Gastrocnemius medialis (tissue), 4 donors: ENCODE measurements around the gene LMBR1.

Experiments used
- POLR2A ChIP-seq, 2 donors: fragments of 450-650 bp; IDR thresholded peaks; one replicate each; pipeline ENCODE4 v1.6.1; 2017; ENCODE audit warnings: antibody characterized with exemption in 2 of 2, mild to moderate bottlenecking in 2 of 2, moderate library complexity in 2 of 2
- TF ChIP-seq, protein P1 (sequence below), 5 experiments: fragments of 450-650 bp in 3 of 5; fragments of 200-600 bp in 2 of 5; sonication (generic) in 2 of 5; IDR thresholded peaks in 4 of 5; conservative IDR thresholded peaks in 1 of 5; 1 replicate in 4 of 5; 2 replicates in 1 of 5; pipeline ENCODE4 v1.5.1; 2016 to 2019; ENCODE audit warnings: antibody characterized with exemption in 5 of 5, mild to moderate bottlenecking in 3 of 5, moderate library complexity in 3 of 5

DNA sequence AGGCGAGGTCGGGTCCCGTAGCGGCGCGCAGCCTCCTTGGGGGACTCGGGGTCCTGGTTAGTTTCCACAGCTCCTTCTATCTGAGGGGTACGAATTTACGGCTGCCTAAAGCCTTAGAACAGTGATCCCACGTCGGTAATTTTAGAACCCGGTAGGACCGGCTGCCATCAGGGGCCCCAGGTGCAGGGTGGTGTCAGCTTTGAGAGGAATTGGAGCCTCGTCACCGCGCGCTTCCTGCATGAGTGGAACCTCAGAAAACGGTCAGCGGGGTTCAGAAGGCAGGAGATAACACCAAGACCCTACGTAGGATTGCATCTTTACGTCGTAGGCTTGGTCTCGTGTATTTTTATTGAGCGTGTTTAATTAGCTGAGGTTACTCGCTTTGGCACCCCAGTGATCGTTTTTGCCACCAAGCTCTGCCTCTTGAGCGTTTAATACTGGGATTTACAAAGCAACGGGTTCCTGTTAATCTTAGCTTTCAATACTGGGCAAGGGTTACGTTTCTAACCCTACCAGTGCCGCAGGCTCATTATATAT is 252.0 kb downstream of the LMBR1 start:
- TF ChIP-seq, protein P1, sequence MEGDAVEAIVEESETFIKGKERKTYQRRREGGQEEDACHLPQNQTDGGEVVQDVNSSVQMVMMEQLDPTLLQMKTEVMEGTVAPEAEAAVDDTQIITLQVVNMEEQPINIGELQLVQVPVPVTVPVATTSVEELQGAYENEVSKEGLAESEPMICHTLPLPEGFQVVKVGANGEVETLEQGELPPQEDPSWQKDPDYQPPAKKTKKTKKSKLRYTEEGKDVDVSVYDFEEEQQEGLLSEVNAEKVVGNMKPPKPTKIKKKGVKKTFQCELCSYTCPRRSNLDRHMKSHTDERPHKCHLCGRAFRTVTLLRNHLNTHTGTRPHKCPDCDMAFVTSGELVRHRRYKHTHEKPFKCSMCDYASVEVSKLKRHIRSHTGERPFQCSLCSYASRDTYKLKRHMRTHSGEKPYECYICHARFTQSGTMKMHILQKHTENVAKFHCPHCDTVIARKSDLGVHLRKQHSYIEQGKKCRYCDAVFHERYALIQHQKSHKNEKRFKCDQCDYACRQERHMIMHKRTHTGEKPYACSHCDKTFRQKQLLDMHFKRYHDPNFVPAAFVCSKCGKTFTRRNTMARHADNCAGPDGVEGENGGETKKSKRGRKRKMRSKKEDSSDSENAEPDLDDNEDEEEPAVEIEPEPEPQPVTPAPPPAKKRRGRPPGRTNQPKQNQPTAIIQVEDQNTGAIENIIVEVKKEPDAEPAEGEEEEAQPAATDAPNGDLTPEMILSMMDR (IDR thresholded peaks at IDR 0.05 in 4 of 5, conservative IDR thresholded peaks at IDR 0.05 in 1 of 5), result no peak
- no peak for TF ChIP-seq POLR2A (IDR thresholded peaks at IDR 0.05)
